KMS-11 (cell line): ENCODE results near the gene SLC4A8.

Source experiments
- H2AFZ ChIP-seq: fragments of 200-600 bp; sonication (generic); 2 replicates; pipeline ENCODE4 v1.6.1; 2016; ENCODE audit warnings: antibody characterized with exemption, mixed run types, low read depth
- H3K27ac ChIP-seq: fragments of 200-600 bp; sonication (generic); 2 replicates; pipeline ENCODE4 v1.6.1; 2016; ENCODE audit warnings: mild to moderate bottlenecking, mixed run types
- H3K27me3 ChIP-seq: fragments of 200-600 bp; sonication (generic); 2 replicates; pipeline ENCODE4 v1.6.1; 2017; ENCODE audit warnings: mild to moderate bottlenecking, low read depth, mixed run types, moderate library complexity; ENCODE audit not compliant: insufficient read depth
- H3K36me3 ChIP-seq: fragments of 200-600 bp; sonication (generic); 2 replicates; pipeline ENCODE4 v1.6.1; 2017; ENCODE audit warnings: mild to moderate bottlenecking, mixed run types; ENCODE audit not compliant: insufficient read depth
- H3K4me1 ChIP-seq: fragments of 200-600 bp; sonication (generic); 2 replicates; pipeline ENCODE4 v1.6.1; 2016; ENCODE audit warnings: mild to moderate bottlenecking, low read depth, mixed run types; ENCODE audit not compliant: poor library complexity, severe bottlenecking
- H3K4me2 ChIP-seq: fragments of 200-600 bp; sonication (generic); 2 replicates; pipeline ENCODE4 v1.7.0; 2016; ENCODE audit warnings: mild to moderate bottlenecking, mixed run types
- H3K4me3 ChIP-seq: fragments of 200-600 bp; sonication (generic); IDR thresholded peaks from 2 replicates; pipeline ENCODE4 v1.6.1; 2017; ENCODE audit warnings: low read depth, low read length, mixed read lengths; ENCODE audit not compliant: insufficient read depth
- H3K79me2 ChIP-seq: fragments of 200-600 bp; sonication (generic); 2 replicates; pipeline ENCODE4 v1.6.1; 2016; ENCODE audit warnings: low read depth, mixed run types; ENCODE audit not compliant: insufficient read depth
- H3K9ac ChIP-seq: fragments of 200-600 bp; sonication (generic); 2 replicates; pipeline ENCODE4 v1.6.1; 2016; ENCODE audit warnings: mild to moderate bottlenecking, mixed run types
- H4K20me1 ChIP-seq: fragments of 200-600 bp; sonication (generic); 2 replicates; pipeline ENCODE4 v1.6.1; 2016; ENCODE audit warnings: mild to moderate bottlenecking, mixed run types; ENCODE audit not compliant: insufficient read depth
- TF ChIP-seq, protein P1 (sequence below): fragments of 200-600 bp; sonication (generic); conservative IDR thresholded peaks from 2 replicates; pipeline ENCODE4 v1.6.1; 2017; ENCODE audit warnings: low read depth, mild to moderate bottlenecking, antibody characterized with exemption, low read length, moderate library complexity, mixed read lengths

Gene SLC4A8

DNA sequence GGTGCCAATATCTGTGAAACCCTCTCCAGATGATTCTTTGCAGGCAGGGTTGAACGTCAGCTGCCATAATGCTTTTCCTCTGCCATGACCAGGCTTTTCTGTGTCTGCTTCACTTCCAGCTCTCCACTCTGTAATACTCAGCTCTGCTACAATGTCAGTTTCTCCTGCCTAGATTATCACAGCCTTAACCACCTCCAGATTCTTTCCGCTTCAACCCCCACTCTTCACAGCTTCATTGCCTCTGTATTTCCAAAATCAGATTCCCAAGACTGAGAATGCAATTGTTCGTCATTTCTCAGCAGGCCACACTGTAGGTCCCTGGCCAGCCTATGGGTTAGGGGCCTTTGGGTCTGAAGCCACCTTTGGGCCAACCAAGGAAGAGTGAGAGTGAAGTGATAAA, 92.7 kb downstream of the SLC4A8 start:
- Histone ChIP-seq H3K4me2 (no peak overlapping the region), H2AFZ (no peak overlapping the region), H3K27ac (no peak overlapping the region), H4K20me1 (no peaks in the 10 kb centered on the region), H3K27me3 (no peaks in the 10 kb centered on the region), H3K36me3 (no peaks in the 10 kb centered on the region), H3K4me1 (no peaks in the 10 kb centered on the region), H3K79me2 (no peaks in the 10 kb centered on the region), H3K9ac (no peak overlapping the region), H3K4me3 (no peak overlapping the region)
- TF ChIP-seq, protein P1, sequence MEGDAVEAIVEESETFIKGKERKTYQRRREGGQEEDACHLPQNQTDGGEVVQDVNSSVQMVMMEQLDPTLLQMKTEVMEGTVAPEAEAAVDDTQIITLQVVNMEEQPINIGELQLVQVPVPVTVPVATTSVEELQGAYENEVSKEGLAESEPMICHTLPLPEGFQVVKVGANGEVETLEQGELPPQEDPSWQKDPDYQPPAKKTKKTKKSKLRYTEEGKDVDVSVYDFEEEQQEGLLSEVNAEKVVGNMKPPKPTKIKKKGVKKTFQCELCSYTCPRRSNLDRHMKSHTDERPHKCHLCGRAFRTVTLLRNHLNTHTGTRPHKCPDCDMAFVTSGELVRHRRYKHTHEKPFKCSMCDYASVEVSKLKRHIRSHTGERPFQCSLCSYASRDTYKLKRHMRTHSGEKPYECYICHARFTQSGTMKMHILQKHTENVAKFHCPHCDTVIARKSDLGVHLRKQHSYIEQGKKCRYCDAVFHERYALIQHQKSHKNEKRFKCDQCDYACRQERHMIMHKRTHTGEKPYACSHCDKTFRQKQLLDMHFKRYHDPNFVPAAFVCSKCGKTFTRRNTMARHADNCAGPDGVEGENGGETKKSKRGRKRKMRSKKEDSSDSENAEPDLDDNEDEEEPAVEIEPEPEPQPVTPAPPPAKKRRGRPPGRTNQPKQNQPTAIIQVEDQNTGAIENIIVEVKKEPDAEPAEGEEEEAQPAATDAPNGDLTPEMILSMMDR: no peak

- no peaks in the 10 kb centered on the region for H3K36me3 ChIP-seq
- no peak overlapping the region for H3K27ac ChIP-seq
- TF ChIP-seq, protein P1: no peak
- H3K4me3 ChIP-seq: no peak overlapping the region
- no peaks in the 10 kb centered on the region for H3K27me3 ChIP-seq
- H3K9ac ChIP-seq: no peak overlapping the region
- no peaks in the 10 kb centered on the region for H3K79me2 ChIP-seq
- H4K20me1 ChIP-seq: no peaks in the 10 kb centered on the region
- H3K4me1 ChIP-seq: no peaks in the 10 kb centered on the region
- no peak overlapping the region for H2AFZ ChIP-seq
- no peak overlapping the region for H3K4me2 ChIP-seq
These were observed 93.2 kb downstream of the SLC4A8 start for GRCh38 chr12:51517800-51518199.

GRCh38 chr12:51519755-51520154, 95.1 kb downstream of the SLC4A8 start:
- H3K4me1 ChIP-seq: no peaks in the 10 kb centered on the region
- TF ChIP-seq, protein P1: no peak
- no peaks in the 10 kb centered on the region for H4K20me1 ChIP-seq
- no peak overlapping the region for H2AFZ ChIP-seq
- no peak overlapping the region for H3K4me2 ChIP-seq
- no peaks in the 10 kb centered on the region for H3K79me2 ChIP-seq
- no peak overlapping the region for H3K27ac ChIP-seq
- H3K27me3 ChIP-seq: no peaks in the 10 kb centered on the region
- H3K4me3 ChIP-seq: no peak overlapping the region
- no peaks in the 10 kb centered on the region for H3K36me3 ChIP-seq
- H3K9ac ChIP-seq: no peak overlapping the region

DNA sequence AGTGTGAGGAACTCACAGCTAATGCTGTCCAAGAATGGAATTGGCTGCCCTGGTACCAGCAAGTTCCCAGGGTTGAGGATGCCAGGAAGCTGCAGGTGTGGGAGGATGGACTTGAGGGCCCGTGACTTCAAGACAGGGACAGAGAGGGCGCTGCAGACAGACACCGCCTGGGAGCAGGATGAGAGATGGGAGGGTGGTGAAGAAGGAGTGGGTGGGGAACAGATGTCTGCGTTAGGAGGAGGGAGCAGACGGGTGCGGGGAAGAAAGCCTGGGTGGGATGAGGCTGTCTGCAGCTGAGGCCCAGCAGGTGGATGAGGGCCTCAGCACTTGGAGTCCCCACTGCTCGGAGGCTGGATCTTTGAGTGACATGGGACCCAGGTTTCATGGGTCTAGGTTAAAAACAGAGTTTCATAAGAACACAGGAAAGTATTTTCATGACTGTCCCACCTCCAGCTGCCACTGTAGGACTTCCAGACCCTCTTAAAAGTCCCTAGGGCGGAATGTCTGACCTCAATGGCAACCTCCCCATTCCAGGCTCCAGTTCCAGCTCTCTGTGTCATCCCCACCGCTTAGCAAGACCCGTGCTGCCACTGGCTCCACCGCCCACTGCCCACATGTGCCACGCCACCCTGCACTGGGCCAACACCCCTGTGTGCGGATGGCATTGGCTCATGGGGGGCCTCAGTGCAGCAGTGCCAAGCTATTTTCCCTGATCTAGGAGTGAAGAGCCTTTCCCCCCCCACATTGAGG, 96.1 kb downstream of the SLC4A8 start:
- H3K4me3 ChIP-seq: no peak overlapping the region
- no peak overlapping the region for H3K27ac ChIP-seq
- TF ChIP-seq, protein P1: no peak
- no peaks in the 10 kb centered on the region for H3K79me2 ChIP-seq
- no peaks in the 10 kb centered on the region for H3K27me3 ChIP-seq
- H3K36me3 ChIP-seq: no peaks in the 10 kb centered on the region
- H3K4me1 ChIP-seq: no peaks in the 10 kb centered on the region
- no peak overlapping the region for H3K4me2 ChIP-seq
- no peak overlapping the region for H3K9ac ChIP-seq
- H2AFZ ChIP-seq: no peak overlapping the region
- H4K20me1 ChIP-seq: no peaks in the 10 kb centered on the region
